ENCODE measurements around the gene ARHGAP23. TPM values are rescaled to one million over a fixed set of nuclear protein-coding genes. Genes with fewer than 3 reads are reported as not detected.

The ARHGAP23 gene
- total and polyA plus RNA-seq, 2 experiments from 2014 or later, result 21.4 to 150 TPM

GRCh38 chr17:38549285-38549684, 121.0 kb downstream of the ARHGAP23 start:
- Histone ChIP-seq H3K27ac (ENCODE audit: low read depth) (no peak overlapping the region), H3F3A (replicated peaks; ENCODE audit: low read depth) (no peaks in the 10 kb centered on the region), H4K20me1 (replicated peaks; ENCODE audit: insufficient read depth) (no peaks in the 10 kb centered on the region), H3K79me2 (replicated peaks; ENCODE audit: insufficient read depth) (no peaks in the 10 kb centered on the region), H3K36me3 (ENCODE audit: insufficient read depth) (no peaks in the 10 kb centered on the region), H3K27me3 (ENCODE audit: insufficient read depth) (no peaks in the 10 kb centered on the region), H3K4me2 (no peak overlapping the region), H2AFZ (no peak overlapping the region), H3K4me3 (no peak overlapping the region), H3K4me1 (ENCODE audit: insufficient read depth) (no peaks in the 10 kb centered on the region; the same call in 1 of the 2 replicates), H3K9me2 (ENCODE audit: insufficient read depth) (no peaks in the 10 kb centered on the region)
- no peak for DNase-seq (ENCODE audit: low spot score)
- Mint-ChIP-seq H3K27me3 (ENCODE audit: insufficient read depth, low read depth, poor library complexity) (peaks cover 10% of the 10 kb centered on the region), H3K4me1 (peaks cover 19% of the 10 kb centered on the region), H3K4me3 (no peak overlapping the region), H3K36me3 (ENCODE audit: low read depth) (no peaks in the 10 kb centered on the region), H3K27ac (no peak overlapping the region), H3K9me3 (no peaks in the 10 kb centered on the region)
- TF ChIP-seq EZH2phosphoT487 (IDR thresholded peaks at IDR 0.05; ENCODE audit: unreplicated experiment) (no peak), REST (IDR thresholded peaks at IDR 0.05; ENCODE audit: unreplicated experiment) (no peak), ETS1 (IDR thresholded peaks at IDR 0.05) (no peak), POLR2AphosphoS5 (IDR thresholded peaks at IDR 0.05; ENCODE audit: low read depth) (no peak), NANOG (IDR thresholded peaks at IDR 0.05; ENCODE audit: borderline replicate concordance) (no peak), STAT1 (IDR thresholded peaks at IDR 0.05; ENCODE audit: unreplicated experiment) (no peak), ZNF462 (CRISPR knock-in tag; IDR thresholded peaks at IDR 0.05) (no peak), CTCF (conservative IDR thresholded peaks at IDR 0.05; ENCODE audit: low read depth in 2 of 2) (no peak), ZNF114 (CRISPR knock-in tag; IDR thresholded peaks at IDR 0.05) (no peak), EZH2 (IDR thresholded peaks at IDR 0.05; ENCODE audit: low read depth, unreplicated experiment) (no peak), CREB1 (CRISPR knock-in tag; IDR thresholded peaks at IDR 0.05; ENCODE audit: low read depth) (no peak), ZNF331 (CRISPR knock-in tag; IDR thresholded peaks at IDR 0.05; ENCODE audit: low read depth) (no peak), JUNB (IDR thresholded peaks at IDR 0.05; ENCODE audit: unreplicated experiment) (no peak)
- ATAC-seq, result 0 out of 3 replicates have a peak, but pooled peaks have one; percentile 11

Data from GM23338 (cell line).